NB4 (cell line): ENCODE results near the gene XKR8.

Source experiments
- TF ChIP-seq, protein P1 (sequence below): IDR thresholded peaks from 2 replicates; pipeline ENCODE4 v1.6.1; 2011; ENCODE audit warnings: low read depth, low read length
- TF ChIP-seq, protein P2 (sequence below): IDR thresholded peaks from one replicate; pipeline ENCODE4 v1.5.1; 2012; ENCODE audit warnings: low read depth, low read length

- TF ChIP-seq, protein P1, sequence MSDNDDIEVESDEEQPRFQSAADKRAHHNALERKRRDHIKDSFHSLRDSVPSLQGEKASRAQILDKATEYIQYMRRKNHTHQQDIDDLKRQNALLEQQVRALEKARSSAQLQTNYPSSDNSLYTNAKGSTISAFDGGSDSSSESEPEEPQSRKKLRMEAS, result no peak
- TF ChIP-seq, protein P2, sequence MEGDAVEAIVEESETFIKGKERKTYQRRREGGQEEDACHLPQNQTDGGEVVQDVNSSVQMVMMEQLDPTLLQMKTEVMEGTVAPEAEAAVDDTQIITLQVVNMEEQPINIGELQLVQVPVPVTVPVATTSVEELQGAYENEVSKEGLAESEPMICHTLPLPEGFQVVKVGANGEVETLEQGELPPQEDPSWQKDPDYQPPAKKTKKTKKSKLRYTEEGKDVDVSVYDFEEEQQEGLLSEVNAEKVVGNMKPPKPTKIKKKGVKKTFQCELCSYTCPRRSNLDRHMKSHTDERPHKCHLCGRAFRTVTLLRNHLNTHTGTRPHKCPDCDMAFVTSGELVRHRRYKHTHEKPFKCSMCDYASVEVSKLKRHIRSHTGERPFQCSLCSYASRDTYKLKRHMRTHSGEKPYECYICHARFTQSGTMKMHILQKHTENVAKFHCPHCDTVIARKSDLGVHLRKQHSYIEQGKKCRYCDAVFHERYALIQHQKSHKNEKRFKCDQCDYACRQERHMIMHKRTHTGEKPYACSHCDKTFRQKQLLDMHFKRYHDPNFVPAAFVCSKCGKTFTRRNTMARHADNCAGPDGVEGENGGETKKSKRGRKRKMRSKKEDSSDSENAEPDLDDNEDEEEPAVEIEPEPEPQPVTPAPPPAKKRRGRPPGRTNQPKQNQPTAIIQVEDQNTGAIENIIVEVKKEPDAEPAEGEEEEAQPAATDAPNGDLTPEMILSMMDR, result no peak
These were observed 8.4 kb upstream of the XKR8 start for GRCh38 chr1:27951396-27951795.
